IPS-NIHi7 (cell line): ENCODE data around the gene DOCK3.
A peak's percentile ranks its signal among the peaks of the same experiment; 100 is the strongest.
"Not testable (repeated sequence)": the region's sequence is repeated elsewhere in the genome, so short reads cannot be mapped to it uniquely, and the experiment has no call there.

ENCODE experiments used
- DNase-seq: peaks from one replicate; pipeline ENCODE4 v3.0.0; 2012; ENCODE audit warnings: mixed read lengths; ENCODE audit errors: extremely low spot score

Gene DOCK3

DNA sequence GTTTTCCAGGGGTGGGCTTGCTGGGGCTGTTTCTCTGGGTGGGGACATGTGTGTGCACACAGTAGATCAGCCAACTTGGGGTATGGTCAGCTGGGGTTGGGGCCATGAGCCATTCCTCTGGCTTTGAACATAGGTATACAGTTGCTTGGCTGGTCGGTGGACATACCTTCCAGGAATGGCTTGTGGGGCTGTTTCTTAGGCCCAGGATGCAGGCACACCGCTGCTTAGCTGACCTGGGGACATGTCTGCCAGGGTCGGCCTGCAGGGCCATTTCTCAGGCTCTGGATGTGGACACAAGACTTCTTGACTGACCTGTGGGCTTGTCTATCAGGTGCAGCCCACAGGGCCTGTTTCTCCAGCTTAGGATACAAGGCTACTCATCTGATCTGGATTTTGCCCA, 130.6 kb downstream of the DOCK3 start:
- DNase-seq = no peak

DNA sequence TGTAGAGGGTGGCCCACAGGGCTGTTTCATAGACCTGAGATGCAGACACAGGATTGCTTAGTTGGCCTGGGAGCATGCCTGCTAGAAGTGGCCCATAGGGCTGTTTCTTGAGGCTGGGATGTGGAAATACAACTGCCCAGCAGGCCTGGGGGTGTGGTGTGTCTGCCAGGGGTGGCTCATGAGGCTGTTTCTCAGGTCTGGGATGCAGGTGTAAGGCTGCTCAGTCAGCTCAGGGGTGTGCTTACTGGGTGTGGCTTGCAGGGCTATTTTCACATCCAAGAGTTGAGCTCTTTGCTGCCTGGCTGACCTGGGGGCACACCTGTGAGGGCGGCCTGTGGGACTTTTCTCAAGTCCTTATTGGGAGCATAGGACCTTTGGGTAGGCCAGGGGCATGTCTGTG, 131.3 kb downstream of the DOCK3 start:
- no peak for DNase-seq

DNA sequence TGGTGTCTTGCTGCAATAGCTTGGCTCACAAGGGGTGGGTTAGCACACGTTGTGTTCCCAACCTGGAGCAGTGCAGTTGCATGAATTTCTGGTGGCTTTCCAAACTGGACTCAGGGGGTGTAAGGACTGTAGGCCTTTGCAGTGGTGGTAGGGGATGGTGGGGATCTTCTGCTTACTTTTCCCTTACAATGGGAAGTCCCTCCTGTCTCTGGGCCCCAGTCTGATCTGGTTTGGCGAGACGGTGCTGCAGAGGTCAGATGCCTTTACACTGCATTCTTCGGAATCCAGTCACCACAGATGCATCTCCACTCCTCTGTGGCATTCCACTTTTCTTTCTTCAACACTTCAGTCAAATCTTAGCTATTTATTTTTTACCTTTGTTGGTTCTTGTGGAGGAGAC, 132.1 kb downstream of the DOCK3 start:
- DNase-seq = peak; percentile 31

DNA sequence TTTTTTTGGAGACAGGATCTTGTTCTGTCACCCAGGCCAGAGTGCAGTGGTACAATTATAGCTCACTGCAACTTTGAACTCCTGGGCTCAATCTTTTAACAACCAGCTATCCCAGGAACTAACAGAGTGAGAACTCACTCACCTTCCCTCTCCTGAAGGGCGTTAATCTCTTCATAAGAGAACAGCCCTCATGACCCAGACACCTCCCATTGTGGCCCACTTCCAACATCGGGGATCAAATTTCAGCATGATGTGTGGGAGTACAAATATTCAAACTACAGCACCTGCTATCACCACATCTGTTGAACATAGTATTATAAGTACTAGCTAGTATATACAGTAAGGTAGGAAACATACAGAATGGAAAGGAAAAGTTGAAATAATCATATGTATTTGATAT, 132.5 kb downstream of the DOCK3 start:
- DNase-seq = no peak

DNA sequence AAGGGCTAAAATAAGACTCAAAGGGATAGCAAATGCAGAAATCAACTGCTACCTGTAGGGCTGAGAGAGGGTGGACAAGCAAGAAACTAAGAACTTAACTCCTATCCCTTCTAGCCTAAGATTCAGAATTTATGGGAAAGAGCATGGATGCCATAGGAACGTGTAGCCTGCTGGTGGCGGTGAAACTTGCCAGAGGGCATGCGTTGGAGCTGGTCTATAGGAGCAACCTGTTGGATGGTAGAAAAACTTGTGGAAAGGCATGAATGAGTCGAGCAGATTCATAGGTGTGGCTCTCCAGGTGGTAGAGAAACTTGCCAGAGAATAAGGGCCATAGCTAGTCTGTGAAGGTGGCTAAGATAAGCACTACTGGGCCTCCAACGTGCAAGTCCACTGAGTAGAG, 137.2 kb downstream of the DOCK3 start:
- DNase-seq = no peak

DNA sequence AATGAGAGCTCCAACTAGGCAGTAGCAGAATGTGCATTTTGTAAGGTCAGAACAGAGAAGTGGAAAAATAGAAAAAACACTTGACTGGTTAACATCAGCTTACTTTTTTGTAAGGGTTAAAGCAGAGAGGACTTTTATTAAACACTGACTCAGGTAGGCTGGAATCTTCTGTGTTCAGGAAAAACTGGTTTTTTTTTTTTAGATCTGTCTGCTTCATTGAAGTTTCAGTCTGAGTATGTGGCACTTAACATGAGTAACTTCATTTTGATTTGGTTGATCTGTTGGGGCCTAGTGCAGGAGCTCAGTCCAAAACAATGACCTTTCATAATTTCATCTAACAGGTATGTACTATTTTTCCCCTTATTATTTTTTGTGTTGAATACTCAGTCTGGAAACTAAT, 141.1 kb downstream of the DOCK3 start:
- DNase-seq = no peak

DNA sequence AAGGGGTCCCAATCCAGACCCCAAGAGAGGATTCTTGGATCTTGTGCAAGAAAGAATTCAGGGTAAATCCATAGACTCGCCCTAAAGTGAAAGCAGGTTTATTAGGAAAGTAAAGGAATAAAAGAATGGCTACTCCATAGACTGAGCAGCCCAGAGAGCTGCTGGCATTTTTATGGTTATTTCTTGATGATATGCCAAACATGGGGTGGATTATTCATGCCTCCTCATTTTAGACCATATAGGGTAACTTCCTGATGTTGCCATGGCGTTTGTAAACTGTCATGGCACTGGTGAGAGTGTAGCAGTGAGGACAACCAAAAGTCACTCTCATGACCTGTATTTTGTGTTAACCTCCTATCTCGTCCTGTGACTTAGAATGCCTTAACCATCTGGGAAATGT, 142.2 kb downstream of the DOCK3 start:
- no peak for DNase-seq

DNA sequence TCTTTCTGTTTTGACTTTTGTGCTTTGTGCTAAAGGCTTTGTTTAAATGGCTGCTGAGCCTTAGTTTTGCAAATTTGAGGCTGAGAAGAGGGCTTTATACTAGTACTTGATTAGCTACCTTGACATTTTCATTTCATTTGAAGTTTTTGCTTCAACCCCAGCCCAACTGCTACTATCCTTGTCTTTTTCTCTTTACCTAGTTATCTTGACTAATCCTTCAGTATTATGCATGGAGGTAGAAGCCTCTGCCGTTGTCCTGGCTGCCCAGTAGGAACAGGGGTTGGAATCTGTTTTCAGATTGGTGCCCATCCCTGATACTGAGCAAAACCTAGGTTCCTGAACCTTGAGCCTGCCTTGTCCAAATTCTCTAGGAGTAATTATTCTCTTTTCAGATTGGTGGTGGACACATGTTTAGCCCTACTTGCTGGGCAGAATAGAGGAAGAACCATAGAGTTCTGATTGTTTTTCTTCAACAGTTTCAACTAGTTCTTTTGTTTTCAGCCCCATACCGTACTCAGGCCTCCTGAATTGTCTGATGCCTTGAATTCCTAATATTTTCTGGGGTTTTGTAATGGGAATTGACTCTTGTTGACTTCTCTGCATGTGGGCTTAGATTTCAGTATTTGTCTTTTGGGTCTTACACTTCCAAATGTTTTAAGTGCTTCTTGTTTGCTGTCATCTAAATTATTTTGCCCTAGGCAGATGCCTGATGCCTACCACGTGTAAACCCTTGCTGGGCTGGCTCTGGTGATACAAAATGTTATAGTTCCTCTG, 143.2 kb downstream of the DOCK3 start:
- DNase-seq = no peak

DNA sequence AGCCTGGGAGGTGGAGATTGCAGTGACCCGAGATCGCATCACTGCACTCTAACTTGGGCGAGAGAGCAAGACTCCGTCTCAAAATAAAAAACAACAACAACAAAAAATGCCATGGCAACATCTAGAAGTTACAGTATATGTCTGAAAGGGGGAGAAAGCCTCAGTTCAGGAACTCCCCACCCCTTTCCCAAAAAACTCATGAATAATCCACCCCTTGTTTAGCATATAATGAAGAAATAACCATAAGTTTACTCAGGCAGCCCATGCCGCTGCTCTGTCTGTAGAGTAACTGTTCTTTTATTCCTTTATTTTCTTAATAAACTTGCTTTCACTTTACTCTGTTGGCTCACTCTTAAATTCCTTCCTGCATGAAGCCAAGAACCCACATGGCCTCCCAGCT, 145.2 kb downstream of the DOCK3 start:
- DNase-seq = no peak

DNA sequence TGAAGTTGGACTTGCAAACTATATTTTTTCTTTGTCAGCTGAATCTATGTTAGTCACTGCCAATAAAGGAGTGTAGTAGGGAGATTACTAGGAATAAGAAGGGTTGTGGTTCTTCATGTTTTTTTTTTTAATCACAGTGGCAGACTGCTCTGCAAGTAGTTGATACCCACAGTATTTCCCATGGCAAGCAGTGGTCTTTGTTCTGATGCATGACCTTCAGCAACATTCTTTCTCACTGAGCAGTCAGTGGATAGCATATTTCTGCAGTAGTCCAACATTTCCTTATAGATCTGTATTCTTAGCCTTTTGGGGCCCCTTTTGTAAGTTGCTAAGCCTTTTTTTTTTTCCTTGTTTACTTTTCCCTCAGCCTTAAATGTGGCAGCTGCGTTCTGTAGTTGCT, 151.1 kb downstream of the DOCK3 start:
- no peak for DNase-seq

DNA sequence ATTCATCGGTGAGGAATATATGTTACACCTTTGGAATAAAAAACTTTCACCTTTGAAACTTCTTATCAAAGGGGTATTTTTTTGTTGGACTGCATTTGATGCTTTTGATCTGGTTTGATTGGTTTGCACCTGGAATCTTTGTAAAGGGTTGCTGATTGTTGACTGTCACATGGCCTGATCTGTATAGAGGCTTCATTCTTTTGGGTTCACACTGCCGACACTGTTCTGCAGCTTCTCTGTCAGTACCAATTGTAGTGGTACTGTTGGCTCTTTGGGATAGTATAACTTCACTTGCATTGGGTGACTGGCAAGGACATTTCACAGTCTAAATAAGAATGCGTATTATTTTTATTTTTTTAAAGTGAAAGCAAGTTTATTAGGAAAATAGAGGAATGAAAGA, 155.7 kb downstream of the DOCK3 start:
- DNase-seq = no peak

DNA sequence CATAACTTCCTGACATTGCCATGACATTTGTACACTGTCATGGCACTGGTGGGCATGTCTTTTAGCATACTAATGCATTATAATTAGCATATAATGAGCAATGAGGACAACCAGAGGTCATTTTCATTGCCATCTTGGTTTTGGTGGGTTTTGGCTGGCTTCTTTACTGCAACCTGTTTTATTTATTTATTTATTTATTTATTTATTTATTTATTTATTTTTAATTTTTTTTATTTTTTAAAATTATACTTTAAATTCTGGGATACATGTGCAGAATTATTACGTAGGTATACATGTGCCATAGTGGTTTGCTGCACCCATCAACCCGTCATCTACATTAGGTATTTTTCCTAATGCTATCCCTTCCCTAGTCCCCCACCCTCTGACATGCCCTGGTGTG, 156.3 kb downstream of the DOCK3 start:
- DNase-seq = not testable (repeated sequence)

DNA sequence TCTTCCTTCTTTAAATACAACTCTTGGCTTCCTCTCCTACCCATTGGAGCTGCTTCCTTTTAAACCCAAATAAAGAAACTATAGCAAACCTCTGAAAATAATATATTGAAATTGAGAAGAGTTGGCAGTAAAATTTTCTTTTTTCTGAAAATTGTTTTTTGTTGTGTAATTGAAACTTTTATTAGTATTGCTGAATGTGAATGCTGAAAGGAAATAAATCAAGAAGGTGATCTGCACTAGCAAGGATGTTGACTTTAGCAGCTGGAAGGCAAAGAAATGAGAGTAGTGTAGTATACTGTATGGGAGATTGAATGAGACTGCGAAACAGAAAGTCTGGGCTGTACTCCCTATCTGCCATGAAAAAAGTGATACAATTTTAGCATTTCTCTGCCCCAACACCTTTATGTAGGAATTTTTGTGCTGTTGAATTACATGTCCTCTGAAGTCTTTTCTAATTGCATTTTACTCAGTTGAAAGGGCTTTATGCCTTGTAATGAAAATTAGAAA, 166.3 kb downstream of the DOCK3 start:
- DNase-seq = no peak

DNA sequence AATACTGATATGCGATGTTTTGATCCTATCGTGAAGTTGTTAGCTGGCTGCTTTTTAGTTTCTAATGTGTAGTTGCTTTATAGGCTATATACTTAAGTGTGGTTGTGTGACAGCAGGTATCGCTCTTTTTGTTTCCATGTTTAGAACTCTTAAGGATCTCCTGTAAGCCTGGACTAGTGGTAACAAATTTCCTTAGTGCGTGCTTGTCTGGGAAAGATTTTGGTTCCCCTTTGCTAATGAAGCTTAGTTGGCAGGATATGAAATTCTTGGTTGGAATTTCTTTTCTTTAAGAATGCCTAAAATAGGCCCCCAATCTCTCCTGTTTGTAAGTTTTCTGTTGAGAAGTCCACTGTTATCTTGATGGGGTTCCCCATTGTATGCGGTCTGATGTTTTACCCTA, 173.6 kb downstream of the DOCK3 start:
- no peak for DNase-seq

DNA sequence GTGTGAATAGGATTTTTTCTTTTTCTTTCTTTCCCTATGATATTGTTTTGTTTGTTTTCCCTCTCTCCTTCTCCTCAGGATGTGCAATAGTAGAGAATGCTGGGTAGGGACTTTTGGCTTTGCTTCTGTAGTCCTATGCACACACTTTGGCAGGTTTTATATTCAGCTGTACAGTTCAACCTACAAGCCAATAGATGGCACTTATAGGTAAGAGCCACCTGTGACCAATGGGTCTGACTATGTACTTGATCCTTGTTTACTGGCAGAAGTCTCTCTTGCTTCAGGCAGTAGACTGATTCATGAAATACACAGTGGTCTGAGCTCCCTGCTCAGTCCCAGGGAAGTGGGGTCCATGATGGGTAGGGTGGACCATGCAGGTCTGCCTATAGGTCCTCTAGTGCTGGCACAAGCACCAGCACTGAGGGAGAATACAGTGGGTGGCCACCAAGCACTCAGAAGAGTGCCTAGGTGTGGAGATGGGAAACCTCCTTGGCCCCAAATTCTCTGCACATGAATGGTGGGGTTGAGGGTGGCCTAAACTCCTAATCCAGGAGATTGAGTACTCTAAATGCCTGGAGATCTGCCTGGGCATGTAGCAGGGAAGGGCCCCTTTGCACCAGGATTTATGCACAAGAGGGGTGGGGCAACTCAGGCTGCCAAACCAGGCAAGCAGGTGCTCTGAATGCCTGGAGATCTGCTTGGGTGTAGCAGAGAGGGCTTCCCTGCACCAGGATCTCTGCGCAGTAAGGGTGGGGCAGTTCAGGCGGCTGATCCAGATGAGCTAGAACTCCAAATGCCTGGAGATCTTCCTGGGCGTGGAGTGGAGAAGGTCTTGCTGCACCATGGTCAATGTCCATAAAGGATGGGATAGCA, 176.1 kb downstream of the DOCK3 start:
- no peak for DNase-seq

DNA sequence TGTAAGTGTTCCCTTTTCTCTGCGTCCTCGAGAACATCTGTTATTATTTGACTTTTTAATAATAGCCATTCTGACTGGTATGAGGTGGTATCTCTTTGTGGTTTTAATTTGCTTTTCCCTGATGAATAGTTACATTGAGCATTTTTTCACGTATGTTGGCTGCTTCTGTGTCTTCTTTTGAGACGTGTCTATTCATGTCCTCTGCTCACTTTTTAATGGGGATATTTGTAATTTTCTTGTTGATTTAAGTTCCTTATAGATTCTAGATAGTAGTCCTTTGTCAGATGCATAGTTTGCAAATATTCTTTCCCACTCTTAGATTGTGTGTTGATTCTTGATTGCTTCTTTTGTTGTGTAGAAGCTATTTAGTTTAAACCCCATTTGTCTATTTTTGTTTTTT, 179.2 kb downstream of the DOCK3 start:
- no peak for DNase-seq

DNA sequence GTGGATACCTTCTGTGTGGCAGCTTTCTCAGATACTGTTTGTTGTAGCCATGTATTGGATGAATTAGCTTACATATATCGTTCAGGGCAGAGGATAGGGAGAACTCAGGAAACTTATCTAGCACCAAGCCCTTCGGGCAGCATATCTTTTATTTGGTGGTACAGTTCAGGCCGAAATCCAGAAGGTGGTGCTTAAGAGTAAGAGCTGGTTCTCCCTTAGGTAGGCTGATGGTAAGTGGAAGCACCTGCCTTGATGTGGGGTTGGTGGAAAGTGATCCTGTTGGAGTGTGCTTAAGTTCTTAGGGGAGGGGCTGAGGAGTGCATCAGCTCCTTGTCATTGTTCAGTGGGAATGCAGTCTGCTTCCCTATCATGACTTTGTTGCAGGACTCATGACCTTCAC, 187.5 kb downstream of the DOCK3 start:
- DNase-seq = peak; percentile 50

DNA sequence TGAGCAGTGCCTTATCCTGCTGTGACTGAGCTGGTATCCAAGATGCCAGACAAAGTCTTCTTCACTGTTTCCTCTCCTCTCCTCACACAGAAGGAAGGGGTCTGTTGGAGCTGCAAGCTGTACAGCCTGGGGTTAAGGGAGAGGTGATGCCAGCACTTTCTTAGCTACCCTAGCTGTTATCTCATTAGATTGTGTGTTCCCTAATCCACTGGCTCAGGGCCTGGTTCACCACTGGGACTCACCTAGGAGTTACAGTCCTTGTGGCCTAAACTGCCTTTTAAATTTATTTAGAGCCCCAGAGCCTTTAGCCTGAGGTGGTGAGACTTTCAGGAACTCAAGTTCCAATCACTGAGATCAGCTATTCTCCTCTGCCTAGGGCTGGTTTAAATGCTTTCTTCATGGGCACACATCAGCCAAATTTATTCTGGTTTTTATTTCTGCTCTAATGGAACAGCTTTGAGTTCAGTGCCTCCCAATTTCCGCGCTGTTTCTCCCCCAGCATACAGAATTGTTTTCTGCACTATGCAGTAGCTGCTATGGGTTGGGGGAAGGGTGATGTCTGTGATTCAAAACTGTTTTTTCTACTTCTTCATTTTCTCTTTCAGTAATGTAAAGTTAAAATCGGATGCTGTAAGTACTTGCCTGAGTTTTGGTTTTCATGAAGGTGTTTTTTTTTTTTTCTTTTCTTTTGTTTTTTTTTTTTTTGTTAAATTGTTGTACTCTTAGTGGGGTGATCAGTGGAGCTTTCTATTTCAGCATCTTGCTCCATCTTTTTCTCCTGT, 198.8 kb downstream of the DOCK3 start:
- no peak for DNase-seq

DNA sequence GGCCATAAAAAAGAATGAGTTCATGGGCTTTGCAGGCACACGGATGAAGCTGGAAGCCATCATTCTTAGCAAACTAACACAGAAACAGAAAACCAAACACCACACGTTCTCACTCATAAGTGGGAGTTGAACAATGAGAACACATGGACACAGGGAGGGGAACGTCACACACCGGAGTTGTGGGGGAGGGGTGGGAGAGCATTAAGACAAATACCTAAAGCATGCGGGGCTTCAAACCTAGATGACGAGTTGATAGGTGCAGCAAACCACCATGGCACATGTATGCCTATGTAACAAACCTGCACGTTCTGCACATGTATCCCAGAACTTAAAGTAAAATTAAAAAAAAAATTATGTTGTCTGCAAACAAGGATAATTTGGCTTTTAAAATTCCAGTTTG, 200.1 kb downstream of the DOCK3 start:
- DNase-seq = not testable (repeated sequence)

DNA sequence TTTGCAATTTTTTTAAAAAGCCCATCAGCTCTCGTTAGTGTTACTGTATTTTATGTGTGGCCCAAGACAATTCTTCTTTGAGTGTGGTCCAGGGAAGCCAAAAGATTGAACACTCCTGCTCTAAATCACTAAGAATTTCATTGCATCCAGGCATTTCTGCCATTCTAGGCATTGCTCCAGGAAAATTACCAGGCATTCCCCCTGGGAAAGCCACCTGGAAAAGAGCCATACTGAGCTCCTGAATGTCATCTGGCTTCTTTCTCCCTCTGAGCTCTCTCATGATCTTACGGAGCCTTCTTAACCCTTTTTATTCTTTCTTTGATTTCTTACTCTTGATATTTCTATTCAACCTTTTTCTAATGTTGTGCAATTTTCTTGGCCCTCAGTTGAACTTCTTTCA, 202.2 kb downstream of the DOCK3 start:
- DNase-seq = no peak

DNA sequence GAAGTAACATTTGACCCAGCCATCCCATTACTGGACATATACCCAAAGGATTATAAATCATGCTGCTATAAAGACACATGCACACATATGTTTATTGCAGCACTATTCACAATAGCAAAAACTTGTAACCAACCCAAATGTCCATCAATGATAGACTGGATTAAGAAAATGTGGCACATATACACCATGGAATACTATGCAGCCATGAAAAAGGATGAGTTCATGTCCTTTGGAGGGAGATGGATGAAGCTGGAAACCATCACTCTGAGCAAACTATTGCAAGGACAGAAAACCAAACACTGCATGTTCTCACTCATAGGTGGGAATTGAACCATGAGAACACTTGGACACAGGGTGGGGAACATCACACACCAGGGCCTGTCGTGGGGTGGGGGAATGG, 208.0 kb downstream of the DOCK3 start:
- not testable (repeated sequence) for DNase-seq

DNA sequence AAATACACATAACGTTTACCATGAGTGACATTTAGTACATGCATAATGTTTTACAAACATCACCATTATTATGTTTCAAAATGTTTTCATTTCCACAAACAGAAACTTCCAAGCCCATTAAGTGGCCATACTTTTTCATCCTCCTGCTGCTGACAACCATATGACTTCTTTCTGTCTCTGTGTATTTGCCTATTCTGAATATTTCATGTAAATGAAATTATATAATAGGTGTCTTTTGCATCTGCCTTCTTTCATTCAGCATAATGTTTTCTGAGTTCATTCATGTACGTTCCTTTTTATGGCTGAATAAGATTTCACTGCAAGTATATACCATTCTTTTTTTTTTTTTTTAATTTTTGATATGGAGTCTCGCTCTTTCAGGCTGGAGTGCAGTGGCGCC, 209.0 kb downstream of the DOCK3 start:
- DNase-seq = no peak
